GM10266 (cell line): Measurements from ENCODE around the gene SYCE3.
A peak's percentile ranks its signal among the peaks of the same experiment; 100 is the strongest.

Experiments
- DNase-seq: peaks from one replicate; pipeline ENCODE4 v3.0.0; 2012; ENCODE audit errors: extremely low spot score
- CTCF ChIP-seq: IDR thresholded peaks from 2 replicates; pipeline ENCODE4 v1.5.1; 2012; ENCODE audit warnings: mild to moderate bottlenecking, low read depth; ENCODE audit not compliant: control insufficient read depth, insufficient read depth; ENCODE audit errors: missing control alignments

Gene SYCE3

GRCh38 chr22:50583294-50583861, 20.7 kb upstream of the SYCE3 start:
- no peak for DNase-seq

GRCh38 chr22:50582493-50583293, 20.0 kb upstream of the SYCE3 start, which contains the start of gene CHKB:
CHKB (minus strand) TSS chr22:50582849; CDS start chr22:50582781, 68 bp downstream.
- TF ChIP-seq CTCF, result no peak

More at GRCh38 chr22:50583294-50583861, 20.7 kb upstream of the SYCE3 start:
- TF ChIP-seq CTCF, result no peak

GRCh38 chr22:50581950-50582492, 19.3 kb upstream of the SYCE3 start:
- TF ChIP-seq CTCF, result no peak
- peak; percentile 59 for DNase-seq

More at GRCh38 chr22:50582493-50583293, 20.0 kb upstream of the SYCE3 start, which contains the start of gene CHKB:
- peak; percentile 100 for DNase-seq

- DNase-seq, result no peak
- TF ChIP-seq CTCF, result no peak
These were observed 18.6 kb upstream of the SYCE3 start for GRCh38 chr22:50581031-50581949.

- no peak for TF ChIP-seq CTCF
- DNase-seq, result no peak
These were observed 17.0 kb upstream of the SYCE3 start for GRCh38 chr22:50579752-50580151.

- TF ChIP-seq CTCF, result no peak
- DNase-seq, result no peak
These were observed 16.1 kb upstream of the SYCE3 start for GRCh38 chr22:50578776-50579310.
